ENCODE results near the gene SDHB. TPM values are rescaled to one million over a fixed set of nuclear protein-coding genes. Genes with fewer than 3 reads are reported as not detected.

SDHB gene
- total and polyA plus RNA-seq, 2 of the 13 experiments (the other 11 are each of a cell fraction or from before 2014, with no cell fraction given): 136 to 142 TPM

- Histone ChIP-seq H3K4me2 (ENCODE audit: low read depth, low read length) (peak overlapping the region; percentile 75), H3K9me3 (ENCODE audit: low read length) (no peaks in the 10 kb centered on the region), H3K4me1 (ENCODE audit: insufficient read depth, low read length) (peaks cover 41% of the 10 kb centered on the region), H3K4me3 (replicated peaks in 1 of 3; ENCODE audit: insufficient read depth in 1 of 3, low read depth in 2 of 3, low read length in 3 of 3) (peak overlapping the region in 1 of 3 experiments; percentile 49; a peak in 2 of 6 replicates), H3K27me3 (ENCODE audit: control insufficient read depth in 1 of 2, insufficient read depth in 2 of 2, low read length in 2 of 2) (peaks cover 4 to 30% of the 10 kb centered on the region in 2 experiments; a peak in 3 of 5 replicates), H4K20me1 (ENCODE audit: insufficient read depth, low read length) (no peaks in the 10 kb centered on the region), H2AFZ (ENCODE audit: low read length) (peak overlapping the region; percentile 0), H3K27ac (ENCODE audit: extremely low read length, insufficient read depth, low read length) (no peak overlapping the region), H3K79me2 (ENCODE audit: insufficient read depth, low read length) (no peaks in the 10 kb centered on the region), H3K9ac (ENCODE audit: insufficient read depth, low read depth, low read length) (no peak overlapping the region), H3K36me3 (replicated peaks in 1 of 2; ENCODE audit: control insufficient read depth in 1 of 2, insufficient read depth in 2 of 2, low read length in 2 of 2) (no peaks in the 10 kb centered on the region)
- intact Hi-C loops (cut with micrococcal nuclease; ENCODE audit: unreplicated experiment) (no loop called here), in situ Hi-C loops (cut with HindIII; ENCODE audit: extremely low pct_ligation_motif_present, low pct_unique_long_range_greater_than_20kb) (no loop called here)
- FAIRE-seq (no peak), DNase-seq (ENCODE audit: low spot score) (no peak), ATAC-seq (peak; percentile 3; the same call in 2 of the 3 replicates)
- POLR2A ChIA-PET: no interaction called here
- no peak for TF ChIP-seq SCMH1 (CRISPR knock-in tag; IDR thresholded peaks at IDR 0.05; ENCODE audit: borderline replicate concordance)
- TF ChIP-seq ZNF615 (CRISPR knock-in tag; IDR thresholded peaks at IDR 0.05; ENCODE audit: borderline replicate concordance): no peak
- TF ChIP-seq ZBTB20 (CRISPR knock-in tag; IDR thresholded peaks at IDR 0.05; ENCODE audit: borderline replicate concordance, low read depth): no peak
- no peak for TF ChIP-seq ZNF414 (CRISPR knock-in tag; IDR thresholded peaks at IDR 0.05)
- no peak for TF ChIP-seq ZNF124 (CRISPR knock-in tag; IDR thresholded peaks at IDR 0.05)
- no peak for TF ChIP-seq PATZ1 (CRISPR knock-in tag; IDR thresholded peaks at IDR 0.05)
- TF ChIP-seq MNT (IDR thresholded peaks at IDR 0.05): no peak
- no peak for TF ChIP-seq KLF6 (CRISPR knock-in tag; IDR thresholded peaks at IDR 0.05)
- CTCF ChIA-PET (ENCODE audit: low intra/inter-chr PET ratio, low total read pairs): no interaction called here
- 12% methylated on average over 11 of the region's 11 CpGs for WGBS (ENCODE audit: low lambda C conversion rate)
- no TSS peak for BruUV-seq (replicated peaks)
Measured at GRCh38 chr1:16982902-16983301, 70.9 kb downstream of the SDHB start.

Data from HepG2 (cell line).